Ovary (tissue), 3 donors: ENCODE data around the gene KBTBD12.

Experiments used
- CTCF ChIP-seq, 3 donors: fragments of 450-650 bp in 2 of 3; fragments of 200-600 bp in 1 of 3; IDR thresholded peaks; one replicate each; pipeline versions ENCODE4 v1.5.1 to v1.8.0; 2016 to 2022; ENCODE audit warnings: antibody characterized with exemption in 3 of 3, mild to moderate bottlenecking in 1 of 3
- POLR2A ChIP-seq: fragments of 450-650 bp; IDR thresholded peaks from one replicate; pipeline ENCODE4 v1.6.1; 2017; ENCODE audit warnings: antibody characterized with exemption, mild to moderate bottlenecking, moderate library complexity
- donor health status: DM: no; HTN: no; CAD: no.

GRCh38 chr3:127978636-127979035 is 63.6 kb downstream of the KBTBD12 start:
- TF ChIP-seq CTCF (IDR thresholded peaks at IDR 0.05) (no peak), POLR2A (no peak)
